Coronary artery (tissue), 2 donors: ENCODE data around the gene PPP1R14B.

Experiments used
- DNase-seq: peaks from one replicate; pipeline ENCODE4 v3.0.0-alpha.2; 2017; ENCODE audit warnings: low spot score
- H3K27ac ChIP-seq, 2 donors: fragments of 200-600 bp; sonication (generic); one replicate each; pipeline ENCODE4 v1.5.1; 2016 to 2019
- H3K4me3 ChIP-seq: fragments of 200-600 bp; sonication (generic); 2 replicates; pipeline ENCODE4 v1.5.1; 2016; ENCODE audit warnings: mild to moderate bottlenecking, moderate library complexity
- CTCF ChIP-seq: fragments of 200-600 bp; sonication (generic); IDR thresholded peaks from one replicate; pipeline ENCODE4 v1.5.1; 2019; ENCODE audit warnings: antibody characterized with exemption

The PPP1R14B gene

DNA sequence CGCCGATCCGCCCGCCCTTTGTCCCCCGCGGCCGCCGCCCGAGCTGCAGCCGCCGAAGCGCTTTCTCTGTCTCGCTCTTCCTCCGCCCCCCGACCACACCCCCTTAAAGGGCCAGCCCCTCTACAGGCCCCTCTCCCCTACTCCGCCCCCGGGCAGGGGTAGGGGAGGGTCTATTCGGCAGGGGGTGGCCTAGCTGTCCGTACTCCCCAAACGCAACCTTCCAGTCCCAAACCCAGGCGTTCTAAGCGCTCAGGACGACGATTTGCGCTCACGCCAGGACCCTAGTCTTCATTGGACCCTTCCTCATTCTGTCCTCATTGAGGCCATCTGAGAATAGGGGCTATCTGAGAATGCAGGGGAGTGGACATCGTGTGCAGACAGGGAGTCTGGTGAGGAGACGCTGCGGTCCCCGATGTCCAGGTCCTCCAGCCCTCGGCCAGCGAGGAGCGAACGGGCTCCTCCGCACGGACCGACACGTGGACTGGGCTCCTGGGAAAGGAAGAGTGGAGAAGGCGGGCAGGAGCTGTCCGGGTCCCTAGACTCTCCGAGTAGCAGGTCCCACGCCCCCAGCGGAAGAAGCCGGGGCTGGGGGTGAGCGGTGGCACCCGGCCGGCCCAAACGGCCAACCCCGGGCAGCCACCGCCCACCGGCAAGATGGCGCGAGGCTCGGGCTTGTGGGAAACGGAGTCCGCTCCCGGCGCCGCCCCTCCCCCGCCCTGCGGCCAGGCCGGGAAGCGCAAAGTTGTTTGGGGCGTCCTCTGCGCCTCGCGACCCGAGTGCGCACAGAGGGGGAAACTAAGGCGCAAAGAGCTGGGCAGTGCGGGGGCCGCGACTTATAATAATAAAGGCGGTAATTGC lies at the start of gene PPP1R14B:
Gene PPP1R14B, minus strand, starts transcription at position 73 of the 858 bp plus-strand sequence. CDS start 270 bp downstream, outside the sequence.
- peak within 1 kb of the TSS; percentile 87 to 95 for H3K27ac ChIP-seq
- H3K4me3 ChIP-seq, result peak within 1 kb of the TSS; percentile 81
- peak; percentile 93 for DNase-seq
- no peak for TF ChIP-seq CTCF

DNA sequence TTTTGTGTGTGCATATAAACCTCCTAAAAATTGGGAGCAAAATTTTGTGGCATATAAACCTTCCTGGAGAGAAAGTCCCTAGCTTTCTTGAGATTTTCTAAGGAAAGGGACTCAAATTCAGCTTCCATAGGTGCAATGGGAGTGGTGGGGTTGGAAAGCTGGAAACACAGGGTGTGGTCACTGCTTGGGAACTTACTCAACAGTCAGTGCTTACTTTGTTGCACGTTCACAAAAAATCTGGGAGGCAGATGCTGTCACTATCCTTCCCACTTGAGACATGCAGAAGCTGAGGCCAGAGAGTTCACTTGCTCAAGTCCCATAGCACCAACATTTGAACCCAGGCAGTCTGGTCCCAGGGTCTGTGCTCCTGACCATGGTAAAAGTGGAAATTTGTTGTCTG lies 49.5 kb upstream of the PPP1R14B start:
- no peak for DNase-seq
- TF ChIP-seq CTCF, result no peak
- H3K4me3 ChIP-seq, result no peak overlapping the region
- H3K27ac ChIP-seq, result no peak overlapping the region

DNA sequence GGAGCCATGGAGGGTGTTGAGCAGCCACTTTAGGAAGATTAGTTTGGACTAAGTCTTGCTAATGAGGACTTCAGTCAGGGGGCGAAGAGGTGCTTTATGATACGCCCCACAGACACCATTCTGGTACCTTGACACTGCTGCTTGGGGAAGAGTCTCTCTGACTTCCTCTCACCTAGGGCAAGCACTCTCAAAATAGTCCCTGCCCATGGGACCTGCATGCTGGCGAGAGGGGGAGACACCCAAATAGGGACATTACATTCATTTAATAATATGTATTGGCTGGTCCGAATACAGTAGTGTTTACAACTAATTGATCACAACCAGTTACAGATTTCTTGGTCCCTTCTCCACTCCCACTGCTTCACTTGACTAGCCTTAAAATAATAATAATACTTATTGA lies 49.0 kb upstream of the PPP1R14B start:
- no peak overlapping the region for H3K27ac ChIP-seq
- no peak overlapping the region for H3K4me3 ChIP-seq
- no peak for TF ChIP-seq CTCF
- no peak for DNase-seq

- TF ChIP-seq CTCF, result no peak
- DNase-seq, result no peak
- no peak overlapping the region for H3K27ac ChIP-seq
- H3K4me3 ChIP-seq, result no peak overlapping the region
These were observed 48.0 kb upstream of the PPP1R14B start for GRCh38 chr11:64294774-64295173.

DNA sequence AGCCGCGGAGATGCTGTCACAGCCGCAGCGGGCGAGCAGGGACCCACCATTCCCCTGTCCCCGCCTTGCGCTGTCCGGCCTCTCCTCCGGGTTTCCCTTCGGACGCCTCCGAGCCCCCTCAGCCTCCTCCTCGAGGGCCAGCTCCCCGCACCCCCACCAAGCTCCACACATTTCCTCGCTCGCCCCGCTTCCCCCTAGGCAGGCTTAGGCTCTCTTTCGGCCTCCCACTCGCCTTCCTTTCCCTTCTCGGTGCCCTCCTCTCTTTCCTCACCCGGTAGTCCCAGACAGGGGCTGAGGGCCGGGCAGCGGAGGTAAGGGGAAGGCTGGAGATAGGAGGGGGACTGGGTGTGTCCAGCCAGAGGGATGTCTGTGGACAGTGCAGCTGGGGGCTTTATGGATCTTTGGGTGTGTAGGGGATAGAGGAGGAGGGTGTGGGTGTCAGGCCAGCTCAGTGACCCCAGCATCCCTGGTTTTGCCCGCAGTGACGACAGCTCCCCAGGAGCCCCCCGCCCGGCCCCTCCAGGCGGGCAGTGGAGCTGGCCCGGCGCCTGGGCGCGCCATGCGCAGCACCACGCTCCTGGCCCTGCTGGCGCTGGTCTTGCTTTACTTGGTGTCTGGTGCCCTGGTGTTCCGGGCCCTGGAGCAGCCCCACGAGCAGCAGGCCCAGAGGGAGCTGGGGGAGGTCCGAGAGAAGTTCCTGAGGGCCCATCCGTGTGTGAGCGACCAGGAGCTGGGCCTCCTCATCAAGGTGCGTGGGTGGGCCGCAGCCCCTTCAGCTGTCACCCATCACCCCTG lies 45.9 kb upstream of the PPP1R14B start:
- no peak for TF ChIP-seq CTCF
- DNase-seq, result no peak
- Histone ChIP-seq H3K27ac (no peak overlapping the region), H3K4me3 (peak overlapping the region; percentile 65)

- TF ChIP-seq CTCF, result no peak
- no peak for DNase-seq
- Histone ChIP-seq H3K4me3 (peak overlapping the region; percentile 65), H3K27ac (no peak overlapping the region)
These were observed 45.2 kb upstream of the PPP1R14B start for GRCh38 chr11:64291752-64292459.
